ENCODE data around the gene TRDMT1. TPM values are rescaled to one million over a fixed set of nuclear protein-coding genes. Genes with fewer than 3 reads are reported as not detected.

Gene TRDMT1
- total RNA-seq, 4 donors from 2014 or later = 4.0 to 24.8 (median 6.4) TPM

DNA sequence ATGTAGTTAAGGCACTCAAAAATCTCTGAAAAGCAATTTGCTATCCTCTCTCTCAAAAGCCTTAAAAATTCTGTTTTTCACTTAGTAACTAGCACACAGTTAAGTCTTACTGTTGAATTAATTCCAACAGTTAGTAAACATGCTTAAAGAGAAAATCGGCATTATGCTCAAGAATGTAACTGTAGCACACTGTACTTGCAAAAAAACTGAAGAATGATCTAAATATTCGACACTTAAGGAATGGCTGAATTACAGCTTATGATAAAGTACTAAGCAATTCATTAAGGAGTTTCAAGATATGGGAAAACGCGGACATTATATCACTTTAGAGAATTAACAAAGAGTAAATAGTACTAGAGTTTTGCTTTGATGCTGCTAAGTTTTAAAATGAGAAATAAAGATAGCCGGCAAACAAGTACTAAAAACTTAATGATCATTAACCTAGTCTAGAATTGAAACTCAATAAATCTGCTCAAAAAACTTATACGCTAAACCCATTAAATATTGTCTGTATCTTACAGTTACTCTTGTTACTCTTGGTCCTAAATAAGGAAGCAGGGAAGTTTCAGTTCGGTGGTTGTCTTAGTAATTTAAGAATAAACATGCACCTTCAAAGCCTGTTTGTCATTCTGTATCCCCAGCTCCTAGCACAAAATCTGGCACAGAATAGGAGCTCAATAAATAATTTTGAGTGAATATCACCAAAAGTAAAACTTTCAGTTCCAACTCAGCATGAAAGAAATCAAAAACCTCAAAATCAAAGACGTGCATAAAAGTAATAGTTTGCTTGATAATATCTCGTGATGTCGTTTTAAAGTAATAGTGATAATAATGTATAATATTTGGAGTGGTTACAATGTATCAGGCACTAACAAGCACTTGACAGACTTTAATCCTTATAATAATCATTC lies 1.2 kb downstream of the TRDMT1 start:
- no peak for DNase-seq
- Histone ChIP-seq H3K4me3 (peak overlapping the region; percentile 67 to 87 (median 82)), H3K9me3 (no peaks in the 10 kb centered on the region), H3K27me3 (no peaks in the 10 kb centered on the region), H3K27ac (peak overlapping the region; percentile 84 to 94 (median 89)), H3K4me1 (peaks cover 0 to 9% (median 0%) of the 10 kb centered on the region in 4 donors), H3K36me3 (no peaks in the 10 kb centered on the region)
- TF ChIP-seq, protein P1, sequence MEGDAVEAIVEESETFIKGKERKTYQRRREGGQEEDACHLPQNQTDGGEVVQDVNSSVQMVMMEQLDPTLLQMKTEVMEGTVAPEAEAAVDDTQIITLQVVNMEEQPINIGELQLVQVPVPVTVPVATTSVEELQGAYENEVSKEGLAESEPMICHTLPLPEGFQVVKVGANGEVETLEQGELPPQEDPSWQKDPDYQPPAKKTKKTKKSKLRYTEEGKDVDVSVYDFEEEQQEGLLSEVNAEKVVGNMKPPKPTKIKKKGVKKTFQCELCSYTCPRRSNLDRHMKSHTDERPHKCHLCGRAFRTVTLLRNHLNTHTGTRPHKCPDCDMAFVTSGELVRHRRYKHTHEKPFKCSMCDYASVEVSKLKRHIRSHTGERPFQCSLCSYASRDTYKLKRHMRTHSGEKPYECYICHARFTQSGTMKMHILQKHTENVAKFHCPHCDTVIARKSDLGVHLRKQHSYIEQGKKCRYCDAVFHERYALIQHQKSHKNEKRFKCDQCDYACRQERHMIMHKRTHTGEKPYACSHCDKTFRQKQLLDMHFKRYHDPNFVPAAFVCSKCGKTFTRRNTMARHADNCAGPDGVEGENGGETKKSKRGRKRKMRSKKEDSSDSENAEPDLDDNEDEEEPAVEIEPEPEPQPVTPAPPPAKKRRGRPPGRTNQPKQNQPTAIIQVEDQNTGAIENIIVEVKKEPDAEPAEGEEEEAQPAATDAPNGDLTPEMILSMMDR (IDR thresholded peaks at IDR 0.05) = no peak
- no peak for TF ChIP-seq POLR2A (IDR thresholded peaks at IDR 0.05)

DNA sequence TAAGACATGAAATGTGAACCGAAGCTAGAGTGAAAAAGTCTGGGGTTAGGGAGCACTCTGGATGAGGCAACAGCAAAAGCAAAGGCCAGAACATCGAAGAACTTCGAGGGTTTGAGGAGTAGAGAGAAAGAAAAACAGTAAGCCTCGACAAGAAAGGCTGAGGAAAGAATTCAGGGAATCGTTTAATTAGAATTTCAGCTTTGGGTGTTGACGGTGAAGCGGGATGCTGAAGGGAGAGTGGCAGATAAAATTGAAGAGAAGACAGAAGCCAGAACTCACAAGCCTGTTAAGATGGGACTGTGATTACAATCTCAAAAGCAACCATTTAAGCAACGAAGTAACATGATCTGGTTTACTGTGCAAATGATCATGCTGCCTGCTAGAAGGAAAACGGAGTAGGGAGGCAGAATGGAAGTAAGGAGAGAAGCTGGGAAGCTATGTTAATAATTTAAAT lies 2.1 kb downstream of the TRDMT1 start:
- Histone ChIP-seq H3K4me1 (peaks cover 0 to 9% (median 0%) of the 10 kb centered on the region in 4 donors), H3K9me3 (no peaks in the 10 kb centered on the region), H3K27ac (peak overlapping the region; percentile 13 to 94 (median 52)), H3K27me3 (no peaks in the 10 kb centered on the region), H3K36me3 (no peaks in the 10 kb centered on the region), H3K4me3 (no peak overlapping the region)
- TF ChIP-seq, protein P1 (IDR thresholded peaks at IDR 0.05) = no peak
- no peak for TF ChIP-seq POLR2A (IDR thresholded peaks at IDR 0.05)
- no peak for DNase-seq

DNA sequence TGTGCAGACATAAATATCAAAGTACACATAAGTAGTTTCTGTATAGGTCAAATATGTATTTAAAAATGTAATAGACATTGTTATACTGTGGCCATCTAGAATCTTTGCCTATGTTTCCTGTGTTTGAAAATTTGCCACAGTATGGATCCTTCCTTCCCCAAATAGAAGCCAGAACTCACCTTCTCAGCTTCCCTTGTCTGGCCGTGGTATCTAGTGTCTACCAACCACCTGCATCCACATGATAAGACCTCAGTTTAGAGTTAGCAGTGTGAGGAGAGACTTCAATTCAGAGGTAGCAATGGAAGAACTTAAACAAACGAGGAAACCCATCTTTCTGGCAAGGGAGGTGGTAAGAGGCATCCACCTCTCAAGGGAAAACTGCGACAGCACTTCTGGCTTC lies 4.9 kb downstream of the TRDMT1 start:
- no peaks in the 10 kb centered on the region for H3K36me3 ChIP-seq
- TF ChIP-seq, protein P1 (IDR thresholded peaks at IDR 0.05) = no peak
- TF ChIP-seq POLR2A (IDR thresholded peaks at IDR 0.05) = no peak
- H3K4me1 ChIP-seq = peaks cover 0 to 9% (median 0%) of the 10 kb centered on the region in 4 donors
- H3K9me3 ChIP-seq = no peaks in the 10 kb centered on the region
- H3K27me3 ChIP-seq = no peaks in the 10 kb centered on the region
- no peak overlapping the region for H3K27ac ChIP-seq
- DNase-seq = no peak
- H3K4me3 ChIP-seq = no peak overlapping the region

DNA sequence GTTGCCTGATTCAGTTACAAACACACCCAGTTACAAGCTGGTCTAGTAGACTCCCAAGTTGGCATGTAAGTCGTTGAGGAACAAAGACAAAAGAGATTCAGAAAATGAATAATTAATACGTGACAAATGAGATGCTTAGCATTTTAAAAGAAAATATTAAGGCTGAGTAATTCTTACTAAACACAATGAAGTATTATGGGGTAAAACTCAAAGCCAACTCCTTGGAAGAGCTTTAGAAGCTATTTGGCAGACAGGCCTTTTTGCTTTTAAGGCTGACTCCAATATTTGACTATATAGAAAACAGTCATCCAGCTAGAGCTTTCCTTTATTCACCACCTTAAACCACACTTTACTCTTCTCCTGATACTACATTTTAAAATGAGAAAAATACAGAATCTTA lies 5.4 kb downstream of the TRDMT1 start:
- TF ChIP-seq POLR2A (IDR thresholded peaks at IDR 0.05) = no peak
- TF ChIP-seq, protein P1 (IDR thresholded peaks at IDR 0.05) = no peak
- no peaks in the 10 kb centered on the region for H3K9me3 ChIP-seq
- H3K27me3 ChIP-seq = no peaks in the 10 kb centered on the region
- H3K4me1 ChIP-seq = peaks cover 0 to 9% (median 0%) of the 10 kb centered on the region in 4 donors
- no peak overlapping the region for H3K4me3 ChIP-seq
- no peak for DNase-seq
- H3K27ac ChIP-seq = no peak overlapping the region
- no peaks in the 10 kb centered on the region for H3K36me3 ChIP-seq

DNA sequence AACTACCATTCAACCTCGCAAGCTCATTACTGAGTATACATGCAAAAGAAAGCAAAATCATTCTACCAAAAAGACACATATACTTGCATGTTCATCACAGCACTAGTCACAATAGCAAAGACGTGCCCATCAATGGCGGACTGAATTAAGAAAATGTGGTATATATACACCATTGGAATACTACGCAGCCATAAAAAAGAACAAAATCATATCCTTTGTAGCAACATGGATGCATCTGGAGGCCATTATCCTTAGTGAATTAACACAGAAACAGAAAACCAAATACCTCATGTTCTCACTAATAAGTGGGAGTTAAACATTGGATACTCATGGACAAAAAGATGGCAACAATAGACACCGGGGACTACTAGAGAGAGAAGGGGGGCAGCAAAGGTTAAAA lies 6.4 kb downstream of the TRDMT1 start:
- TF ChIP-seq, protein P1 (IDR thresholded peaks at IDR 0.05) = no peak
- TF ChIP-seq POLR2A (IDR thresholded peaks at IDR 0.05) = no peak
- Histone ChIP-seq H3K4me1 (peaks cover 0 to 5% (median 0%) of the 10 kb centered on the region in 4 donors), H3K36me3 (no peaks in the 10 kb centered on the region), H3K27me3 (no peaks in the 10 kb centered on the region), H3K4me3 (no peak overlapping the region), H3K9me3 (no peaks in the 10 kb centered on the region), H3K27ac (no peak overlapping the region)
- DNase-seq = no peak
